GM19239 (cell line): ENCODE results near the gene ETV5.
"Not testable (repeated sequence)": the region's sequence is repeated elsewhere in the genome, so short reads cannot be mapped to it uniquely, and the experiment has no call there.

Source experiments
- DNase-seq: peaks from one replicate; pipeline ENCODE4 v3.0.0; 2011; ENCODE audit warnings: low spot score; ENCODE audit not compliant: insufficient read length
- FAIRE-seq: peaks from 2 replicates; lab custom pipeline; 2011; peaks lifted over from hg19 to GRCh38; lab: Jason Lieb, UNC

The ETV5 gene

DNA sequence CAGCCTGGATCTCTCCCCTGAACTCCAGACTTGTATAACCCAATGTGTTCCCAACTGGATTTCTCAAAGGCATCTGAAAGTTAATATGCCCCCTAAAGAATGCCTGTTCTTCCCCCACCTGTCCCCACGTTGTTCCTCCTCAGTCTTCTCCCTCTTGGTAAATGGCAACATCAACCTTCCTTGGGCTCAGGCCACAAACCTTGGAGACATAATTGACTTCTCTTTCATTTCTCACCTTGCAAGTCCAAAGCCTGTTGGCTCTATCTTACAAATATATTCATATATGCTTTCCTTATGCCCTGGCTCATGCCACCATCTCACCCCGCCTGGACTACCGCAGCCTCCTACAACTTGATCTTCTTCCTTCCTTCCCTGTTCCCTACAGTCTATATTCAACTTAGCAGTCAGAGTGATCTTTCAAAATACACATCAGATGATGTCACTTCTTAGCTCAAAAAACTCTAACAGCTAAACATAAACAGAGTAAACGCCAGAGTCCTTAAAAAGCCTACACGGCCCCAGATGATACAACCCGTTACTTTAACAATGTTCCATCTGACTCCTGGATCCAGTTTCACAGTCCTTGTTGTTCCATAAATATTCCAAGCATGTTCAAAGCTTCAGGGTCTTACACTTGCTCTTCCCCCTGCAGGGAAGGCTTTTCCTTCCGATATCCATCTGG, 66.2 kb downstream of the ETV5 start:
- FAIRE-seq (no peak), DNase-seq (no peak)

DNA sequence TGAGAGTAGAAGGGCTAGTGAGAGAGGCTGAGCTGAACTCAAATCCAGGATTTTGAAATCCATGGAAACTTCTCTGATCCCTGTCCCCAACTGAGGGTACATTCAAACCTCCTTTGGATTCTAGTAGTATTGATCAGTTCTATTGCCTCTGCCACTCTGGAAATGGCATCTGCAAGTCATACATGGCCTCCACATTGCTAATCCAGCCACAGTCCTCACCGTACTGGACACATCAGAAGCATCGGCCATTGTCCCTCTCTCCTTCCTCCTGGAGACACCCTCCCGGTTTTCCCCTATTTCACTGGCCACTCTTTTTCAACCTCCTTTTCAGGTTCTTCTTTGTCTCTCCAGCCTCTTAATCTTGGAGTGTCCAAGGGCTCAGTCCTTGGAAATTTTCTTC, 66.9 kb downstream of the ETV5 start:
- no peak for FAIRE-seq
- no peak for DNase-seq

DNA sequence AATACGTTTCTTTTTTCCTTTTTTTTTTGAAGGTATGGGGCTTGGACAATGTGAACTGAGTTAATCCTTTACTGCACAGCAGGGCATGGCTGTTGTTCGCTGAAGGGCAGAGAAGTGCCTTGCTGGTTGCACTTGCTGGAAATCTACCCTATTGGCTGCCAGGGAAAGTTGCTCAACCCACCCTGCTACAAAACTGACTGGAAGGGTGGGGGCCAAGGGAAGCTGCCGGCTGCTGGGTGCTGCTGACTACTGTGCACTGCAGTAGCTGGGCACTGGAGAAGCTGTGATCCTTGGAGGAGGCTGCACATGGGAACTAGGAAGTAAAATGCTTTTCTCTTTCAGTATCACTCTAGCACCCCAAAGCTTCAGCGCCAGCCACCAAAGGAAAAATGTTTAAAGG, 70.5 kb downstream of the ETV5 start:
- no peak for FAIRE-seq
- DNase-seq, result no peak

DNA sequence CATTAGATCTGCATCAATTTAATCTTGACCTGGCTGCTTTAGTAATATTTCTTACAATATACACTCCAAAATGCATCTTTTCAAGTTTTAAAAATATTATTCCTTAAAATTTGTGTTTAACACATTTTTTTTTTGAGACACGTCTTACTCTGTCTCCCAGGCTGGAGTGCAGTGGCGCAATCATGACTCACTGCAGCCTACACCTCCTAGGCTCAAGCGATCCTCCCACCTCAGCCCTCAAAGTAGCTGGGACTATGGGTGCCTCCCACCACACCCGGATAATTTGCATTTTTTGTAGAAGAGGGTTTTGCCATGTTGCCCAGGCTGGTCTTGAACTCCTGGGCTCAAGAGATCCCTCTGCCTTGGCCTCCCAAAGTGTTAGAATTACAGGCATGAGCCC, 73.6 kb downstream of the ETV5 start:
- no peak for FAIRE-seq
- no peak for DNase-seq

DNA sequence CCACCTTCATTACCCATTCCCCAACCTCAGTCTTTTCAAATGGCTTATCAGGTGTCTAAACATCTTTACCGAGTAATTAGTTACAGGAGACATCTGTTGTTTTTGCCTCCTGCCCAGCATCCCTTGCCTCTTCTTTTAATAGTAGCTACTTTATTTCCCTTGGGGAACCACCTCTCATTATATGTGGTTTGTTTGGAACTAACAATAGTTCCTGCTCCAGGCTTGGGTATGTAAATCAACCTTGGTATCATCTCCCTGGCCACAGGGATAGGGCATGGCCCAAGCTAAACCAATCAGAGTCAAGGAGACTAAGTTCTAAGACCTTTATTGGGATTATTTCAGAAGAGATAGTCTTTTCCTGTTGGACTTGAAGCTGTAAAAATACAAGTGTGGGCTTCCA, 76.6 kb downstream of the ETV5 start:
- DNase-seq, result no peak
- no peak for FAIRE-seq

DNA sequence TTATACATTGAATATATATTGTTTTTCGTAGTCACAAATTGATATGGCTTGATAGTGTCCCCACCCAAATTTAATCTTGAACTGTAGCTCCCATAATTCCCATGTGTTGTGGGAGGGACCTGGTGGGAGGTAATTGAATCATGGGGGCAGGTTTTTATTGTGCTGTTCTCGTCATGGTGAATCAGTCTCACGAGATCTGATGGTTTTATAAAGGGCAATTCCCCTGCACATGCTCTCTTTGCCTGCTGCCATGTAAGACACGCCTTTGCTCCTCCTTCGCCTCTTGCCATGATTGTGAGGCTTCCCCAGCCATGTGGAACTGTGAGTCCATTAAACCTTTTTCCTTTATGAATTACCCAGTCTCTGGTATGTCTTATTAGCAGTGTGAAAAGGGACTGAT, 82.9 kb downstream of the ETV5 start:
- FAIRE-seq, DNase-seq: not testable (repeated sequence)

DNA sequence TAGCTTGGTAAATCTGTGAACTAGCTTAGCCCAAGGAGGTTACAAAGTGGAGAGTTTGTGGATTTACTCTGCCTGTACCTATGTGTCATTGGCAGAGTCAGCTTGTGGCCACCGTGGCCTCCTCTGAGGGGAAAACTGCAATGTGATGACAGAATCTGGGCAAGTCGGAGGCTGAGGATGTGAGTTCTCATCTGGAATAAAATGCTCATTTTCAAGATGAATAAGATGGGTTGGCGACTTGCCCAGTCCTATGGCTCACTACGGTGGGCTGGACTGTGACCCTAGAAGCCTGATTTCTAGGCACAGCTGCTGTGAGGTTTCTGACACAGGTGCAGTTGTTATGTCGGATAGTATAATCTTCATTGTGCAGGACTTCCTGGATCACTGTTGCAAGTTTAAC, 83.7 kb downstream of the ETV5 start:
- FAIRE-seq (no peak), DNase-seq (no peak)

DNA sequence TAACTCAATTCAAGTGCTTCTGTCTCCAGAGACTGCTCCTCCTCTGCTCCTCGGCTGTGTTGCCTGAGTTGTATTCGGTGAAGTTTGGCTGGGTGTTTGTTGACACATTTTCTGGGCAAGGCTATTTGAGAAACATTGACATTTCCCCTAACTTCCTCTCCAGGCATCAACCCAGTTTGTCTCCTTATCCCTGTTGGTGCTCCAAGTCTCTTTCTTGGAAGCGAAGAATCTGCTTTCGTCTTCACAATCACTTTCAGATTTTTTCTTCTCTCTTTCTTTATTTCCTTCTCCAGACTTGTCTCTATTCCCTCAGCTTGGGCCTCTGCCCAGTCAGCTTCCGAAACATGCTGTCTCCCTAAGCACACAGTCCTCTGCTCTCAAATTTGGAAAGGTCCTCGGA, 84.7 kb downstream of the ETV5 start:
- no peak for FAIRE-seq
- no peak for DNase-seq

DNA sequence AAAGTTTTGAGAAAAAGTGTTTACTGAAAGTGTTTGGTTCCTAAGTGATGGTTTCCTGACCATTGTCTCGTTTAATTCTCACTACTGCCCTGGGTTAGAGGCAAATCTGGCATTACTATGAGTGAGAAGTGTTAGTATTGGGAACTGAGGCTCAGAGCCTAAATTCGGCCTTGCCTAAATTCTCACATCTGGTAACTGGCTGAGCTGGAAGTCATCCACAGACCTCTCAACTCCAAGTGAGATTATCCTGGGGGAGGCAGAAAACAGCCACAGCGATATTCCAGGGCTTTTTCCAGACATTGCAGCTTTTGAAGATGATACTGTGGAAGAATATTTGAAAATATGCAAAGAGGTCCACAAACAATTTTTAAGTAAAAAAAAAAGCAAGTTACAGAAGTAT, 86.0 kb downstream of the ETV5 start:
- FAIRE-seq (no peak), DNase-seq (no peak)

- no peak for FAIRE-seq
- no peak for DNase-seq
Measured at GRCh38 chr3:186021673-186022362, 87.1 kb downstream of the ETV5 start.

DNA sequence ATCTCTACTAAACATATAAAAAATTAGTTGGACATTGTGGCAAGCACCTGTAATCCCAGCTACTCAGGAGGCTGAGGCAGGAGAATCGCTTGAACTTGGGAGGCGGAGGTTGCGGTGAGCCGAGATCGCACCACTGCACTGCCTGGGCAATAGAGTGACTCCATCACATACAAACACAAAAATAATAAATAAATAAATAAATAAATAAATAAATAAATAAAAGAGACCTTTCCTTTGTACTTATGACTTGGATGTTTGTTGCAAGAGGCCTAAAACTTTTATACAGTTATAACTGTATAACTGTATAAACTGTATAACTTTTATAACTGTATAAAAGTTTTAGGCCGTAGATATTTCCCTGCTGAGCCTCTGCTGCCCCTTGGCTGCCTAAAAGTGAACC, 87.6 kb downstream of the ETV5 start:
- FAIRE-seq, DNase-seq: not testable (repeated sequence)

- FAIRE-seq, DNase-seq: not testable (repeated sequence)
Measured at GRCh38 chr3:186019288-186019687, 89.6 kb downstream of the ETV5 start.

DNA sequence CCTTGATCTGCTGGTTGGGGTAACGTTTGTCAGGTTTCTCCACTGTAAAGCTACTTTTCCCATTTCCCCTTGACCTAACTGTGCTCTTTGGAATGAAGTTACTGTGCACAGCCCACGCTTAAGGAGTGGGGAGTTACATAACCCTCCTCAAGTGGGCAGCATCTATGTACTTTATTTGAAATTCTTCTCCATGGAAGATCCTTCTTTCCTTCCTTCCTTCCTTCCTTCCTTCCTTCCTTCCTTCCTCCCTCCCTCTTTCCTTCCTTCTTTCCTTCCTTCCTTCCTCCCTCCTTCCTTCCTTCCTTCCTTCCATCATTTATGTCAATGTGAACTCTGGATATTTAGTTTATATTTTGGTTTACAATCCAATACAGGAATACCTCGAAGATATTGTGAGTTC, 94.0 kb downstream of the ETV5 start:
- FAIRE-seq (no peak), DNase-seq (no peak)

- no peak for DNase-seq
- no peak for FAIRE-seq
Measured at GRCh38 chr3:186013312-186013711, 95.6 kb downstream of the ETV5 start.

- DNase-seq (no peak), FAIRE-seq (no peak)
Measured at GRCh38 chr3:186012137-186012536, 96.8 kb downstream of the ETV5 start.

- DNase-seq (no peak), FAIRE-seq (no peak)
Measured at GRCh38 chr3:186004671-186005070, 104.2 kb downstream of the ETV5 start.

DNA sequence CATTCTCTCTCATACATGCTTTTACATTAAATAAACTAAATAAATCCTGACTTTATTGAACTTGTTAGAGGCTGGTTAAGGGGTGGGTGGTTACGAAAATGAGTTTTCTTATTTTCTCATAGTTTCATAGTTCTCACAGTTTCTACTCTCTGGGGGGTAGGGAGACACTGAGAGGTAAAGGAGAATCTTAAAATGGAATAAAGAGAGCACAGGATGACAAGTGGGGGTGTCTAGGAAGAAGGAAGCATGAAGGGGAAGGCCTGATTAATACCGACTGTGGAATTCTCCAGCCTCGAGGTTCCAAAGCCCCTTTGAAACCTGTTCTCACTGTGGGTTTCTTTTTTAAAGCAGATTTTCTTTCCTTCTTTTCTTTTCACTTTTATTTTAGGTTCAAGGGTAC, 104.7 kb downstream of the ETV5 start:
- DNase-seq (no peak), FAIRE-seq (no peak)

GRCh38 chr3:186003610-186004009, 105.3 kb downstream of the ETV5 start:
- FAIRE-seq, result no peak
- DNase-seq, result no peak

DNA sequence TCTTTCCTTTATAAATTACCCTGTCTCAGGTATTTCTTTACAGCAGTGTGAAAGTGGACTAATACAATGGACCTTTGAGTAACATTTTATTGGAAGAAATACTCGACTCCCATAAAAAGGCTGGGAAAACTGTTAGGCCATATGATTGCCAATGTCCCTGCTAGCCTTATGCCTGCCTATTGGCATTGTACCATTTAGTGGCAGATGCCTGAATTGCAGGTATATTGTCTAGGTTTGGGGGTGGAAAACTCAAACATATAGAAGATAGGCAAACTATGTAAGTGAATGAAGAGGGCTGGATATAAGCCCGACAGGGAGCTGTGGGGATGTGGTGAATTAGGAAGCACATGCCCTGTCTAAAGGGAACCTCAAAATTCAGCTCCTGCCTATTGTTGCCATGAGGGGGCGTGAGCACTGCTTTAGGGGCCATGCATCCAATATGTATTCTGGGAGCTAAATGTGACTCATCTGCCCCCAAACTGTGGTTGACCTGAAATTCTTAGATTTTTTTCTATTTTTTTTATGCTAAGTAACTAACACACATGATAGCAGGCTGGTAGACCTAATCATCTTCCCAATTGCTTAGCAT, 105.9 kb downstream of the ETV5 start:
- no peak for FAIRE-seq
- no peak for DNase-seq

GRCh38 chr3:186001842-186002241, 107.0 kb downstream of the ETV5 start:
- DNase-seq, result no peak
- no peak for FAIRE-seq

- no peak for FAIRE-seq
- no peak for DNase-seq
Measured at GRCh38 chr3:185999221-185999620, 109.7 kb downstream of the ETV5 start.

- FAIRE-seq (no peak), DNase-seq (no peak)
Measured at GRCh38 chr3:185998136-185998535, 110.8 kb downstream of the ETV5 start.
